PFSK-1 (cell line): Measurements from ENCODE around the gene VPS52.

Experiments
- FOXP2 ChIP-seq: optimal IDR thresholded peaks from 2 replicates; pipeline ENCODE3; 2011; ENCODE audit warnings: borderline replicate concordance, control low read depth, inconsistent platforms; ENCODE audit not compliant: insufficient read depth; ENCODE audit errors: extremely low read length, extremely low read depth
- POLR2AphosphoS5 ChIP-seq: IDR thresholded peaks from 2 replicates; pipeline ENCODE4 v1.6.1; 2012; ENCODE audit warnings: low read depth, mild to moderate bottlenecking, control low read depth, low read length, moderate library complexity
- REST ChIP-seq, 2 experiments: IDR thresholded peaks; 2 replicates each; pipeline versions ENCODE4 v1.6.1 to v1.8.0; 2011 to 2012; ENCODE audit warnings: low read depth in 2 of 2, low read length in 2 of 2, control low read depth in 1 of 2, inconsistent platforms in 1 of 2, mild to moderate bottlenecking in 1 of 2, moderate library complexity in 1 of 2; ENCODE audit not compliant: insufficient read depth in 1 of 2
- SIN3A ChIP-seq: IDR thresholded peaks from 2 replicates; pipeline ENCODE4 v1.6.1; 2012; ENCODE audit warnings: mild to moderate bottlenecking, low read length, moderate library complexity, borderline replicate concordance; ENCODE audit not compliant: insufficient read depth
- TAF1 ChIP-seq: IDR thresholded peaks from 2 replicates; pipeline ENCODE4 v1.6.1; 2012; ENCODE audit warnings: low read length, control low read depth, borderline replicate concordance; ENCODE audit not compliant: insufficient read depth

VPS52 gene

GRCh38 chr6:33249732-33250630, 21.7 kb downstream of the VPS52 start:
- no peak for TF ChIP-seq FOXP2
- no peak for TF ChIP-seq SIN3A
- TF ChIP-seq POLR2AphosphoS5: no peak

GRCh38 chr6:33248932-33249731, 22.5 kb downstream of the VPS52 start:
- TF ChIP-seq POLR2AphosphoS5 (peak; percentile 91), REST (IDR thresholded peaks at IDR 0.05; ENCODE audit: insufficient read depth in 1 of 2, low read depth in 2 of 2, low read length in 2 of 2) (peak; percentile 30 to 36; a peak in 1 of 4 replicates), TAF1 (peak; percentile 74; the same call in 1 of the 2 replicates), SIN3A (peak; percentile 53; the same call in 1 of the 2 replicates), FOXP2 (peak; percentile 72)

GRCh38 chr6:33248643-33248931, 23.1 kb downstream of the VPS52 start:
- TF ChIP-seq FOXP2 (peak; percentile 1), POLR2AphosphoS5 (no peak)

GRCh38 chr6:33247977-33248642, 23.6 kb downstream of the VPS52 start:
- TF ChIP-seq SIN3A (0 out of 2 replicates have a peak, but pooled peaks have one; percentile 53), POLR2AphosphoS5 (no peak), FOXP2 (peak; percentile 27), TAF1 (no peak)

- TF ChIP-seq POLR2AphosphoS5: no peak
- no peak for TF ChIP-seq SIN3A
- no peak for TF ChIP-seq TAF1
- no peak for TF ChIP-seq FOXP2
- no peak for TF ChIP-seq REST (IDR thresholded peaks at IDR 0.05; ENCODE audit: insufficient read depth in 1 of 2, low read depth in 2 of 2, low read length in 2 of 2)
These were observed 28.2 kb downstream of the VPS52 start for GRCh38 chr6:33243476-33243875.

GRCh38 chr6:33241968-33242367, 29.7 kb downstream of the VPS52 start:
- no peak for TF ChIP-seq SIN3A
- TF ChIP-seq FOXP2: no peak
- no peak for TF ChIP-seq TAF1
- no peak for TF ChIP-seq POLR2AphosphoS5
- TF ChIP-seq REST (IDR thresholded peaks at IDR 0.05; ENCODE audit: insufficient read depth in 1 of 2, low read depth in 2 of 2, low read length in 2 of 2): no peak
